IMR-90 (cell line): ENCODE results near the gene ANKS4B. TPM values are rescaled to one million over a fixed set of nuclear protein-coding genes. Genes with fewer than 3 reads are reported as not detected.

Experiments
- ATAC-seq: fragments of 200-7000 bp; cut with Tn5 transposase; 2 replicates; pipeline ENCODE4 v1.9.1; 2020; ENCODE audit warnings: low read depth, mild to moderate bottlenecking, moderate library complexity
- BruUV-seq: library from RNA; stranded (reverse); fragments of 400-500 nt; replicated peaks from 2 replicates; lab custom pipeline; 2021; lab: Mats Ljungman, UMichigan
- CTCF ChIA-PET: fragments of 300-600 bp; formaldehyde crosslinking; extraction: SDS; loops from one replicate; lab custom pipeline; 2021; ENCODE audit warnings: antibody characterized with exemption; lab: Yijun Ruan, JAX
- POLR2A ChIA-PET: fragments of 300-600 bp; sonication (Branson Sonifier 250); formaldehyde crosslinking; loops from one replicate; lab custom pipeline; 2022; ENCODE audit warnings: antibody characterized with exemption; ENCODE audit not compliant: unreplicated experiment; lab: Charles Lee
- DNase-seq: peaks from one replicate; pipeline ENCODE4 v3.0.0; 2013
- H2AFZ ChIP-seq: replicated peaks from 2 replicates; pipeline ENCODE3; 2013; ENCODE audit warnings: low read length, mild to moderate bottlenecking; ENCODE audit not compliant: poor library complexity
- H2AK5ac ChIP-seq: 2 replicates; pipeline ENCODE4 v1.6.1; 2013; ENCODE audit warnings: low read depth, low read length, inconsistent platforms
- H2AK9ac ChIP-seq: replicated peaks from 2 replicates; pipeline ENCODE3; 2013; ENCODE audit warnings: mild to moderate bottlenecking, low read depth, low read length, moderate library complexity; ENCODE audit not compliant: poor library complexity
- H2BK120ac ChIP-seq: 2 replicates; pipeline ENCODE4 v1.6.1; 2013; ENCODE audit warnings: low read depth, low read length, inconsistent platforms
- H2BK15ac ChIP-seq: 3 replicates; pipeline ENCODE4 v1.6.1; 2013; ENCODE audit warnings: low read depth, low read length, inconsistent platforms
- H2BK20ac ChIP-seq: 2 replicates; pipeline ENCODE4 v1.6.1; 2013; ENCODE audit warnings: low read depth, mild to moderate bottlenecking, inconsistent platforms, low read length, moderate library complexity
- H2BK5ac ChIP-seq: 2 replicates; pipeline ENCODE4 v1.6.1; 2013; ENCODE audit warnings: mild to moderate bottlenecking, low read depth, low read length, inconsistent platforms; ENCODE audit not compliant: poor library complexity, severe bottlenecking
- H3K14ac ChIP-seq: replicated peaks from 2 replicates; pipeline ENCODE4 v1.6.1; 2013; ENCODE audit warnings: low read depth, low read length, inconsistent platforms
- H3K18ac ChIP-seq: 2 replicates; pipeline ENCODE4 v1.6.1; 2013; ENCODE audit warnings: low read depth, low read length, control low read depth
- H3K23ac ChIP-seq: 2 replicates; pipeline ENCODE4 v1.6.1; 2013; ENCODE audit warnings: low read depth, low read length, inconsistent platforms
- H3K27ac ChIP-seq: 2 replicates; pipeline ENCODE4 v1.5.1; 2013; ENCODE audit warnings: mild to moderate bottlenecking, control low read depth, low read length; ENCODE audit not compliant: insufficient read depth
- H3K27me3 ChIP-seq: 2 replicates; pipeline ENCODE4 v1.6.1; 2013; ENCODE audit warnings: low read length; ENCODE audit not compliant: control insufficient read depth, insufficient read depth
- H3K36me3 ChIP-seq: 2 replicates; pipeline ENCODE4 v1.6.1; 2013; ENCODE audit warnings: low read length, mixed read lengths; ENCODE audit not compliant: control insufficient read depth, insufficient read depth
- H3K4ac ChIP-seq: 2 replicates; pipeline ENCODE4 v1.6.1; 2013; ENCODE audit warnings: low read depth, low read length, inconsistent platforms
- H3K4me1 ChIP-seq: 2 replicates; pipeline ENCODE4 v1.6.1; 2013; ENCODE audit warnings: low read length, mixed read lengths; ENCODE audit not compliant: control insufficient read depth, insufficient read depth
- H3K4me2 ChIP-seq: 2 replicates; pipeline ENCODE4 v1.6.1; 2013; ENCODE audit warnings: low read depth, mild to moderate bottlenecking, control low read depth, low read length, moderate library complexity
- H3K4me3 ChIP-seq: 2 replicates; pipeline ENCODE4 v1.5.1; 2013; ENCODE audit warnings: low read depth, mild to moderate bottlenecking, control low read depth, low read length, moderate library complexity; ENCODE audit not compliant: insufficient read depth
- H3K56ac ChIP-seq: 2 replicates; pipeline ENCODE4 v1.6.1; 2013; ENCODE audit warnings: low read length, inconsistent platforms; ENCODE audit not compliant: insufficient read depth; ENCODE audit errors: extremely low read depth
- H3K79me1 ChIP-seq, 2 experiments: 2 replicates each; pipeline ENCODE4 v1.6.1; 2013; ENCODE audit warnings: low read length in 2 of 2, inconsistent platforms in 1 of 2, low read depth in 1 of 2
- H3K9ac ChIP-seq: 2 replicates; pipeline ENCODE4 v1.6.1; 2013; ENCODE audit warnings: low read depth, low read length, control low read depth
- H3K9me1 ChIP-seq: 2 replicates; pipeline ENCODE4 v1.6.1; 2013; ENCODE audit warnings: low read length, inconsistent platforms; ENCODE audit not compliant: insufficient read depth
- H3K9me3 ChIP-seq: 2 replicates; pipeline ENCODE4 v1.6.1; 2013; ENCODE audit warnings: low read length; ENCODE audit not compliant: control insufficient read depth, insufficient read depth
- H4K20me1 ChIP-seq: 2 replicates; pipeline ENCODE4 v1.6.1; 2013; ENCODE audit warnings: low read length, inconsistent platforms; ENCODE audit not compliant: insufficient read depth
- H4K5ac ChIP-seq: 2 replicates; pipeline ENCODE4 v1.6.1; 2013; ENCODE audit warnings: mild to moderate bottlenecking, low read depth, low read length, control low read depth
- H4K8ac ChIP-seq, 2 experiments: 2 replicates each; pipeline ENCODE4 v1.6.1; 2013; ENCODE audit warnings: low read depth in 2 of 2, low read length in 2 of 2, control low read depth in 1 of 2, inconsistent platforms in 1 of 2
- H4K91ac ChIP-seq: 2 replicates; pipeline ENCODE4 v1.6.1; 2013; ENCODE audit warnings: low read depth, low read length, inconsistent platforms; ENCODE audit not compliant: insufficient read depth
- BHLHE40 ChIP-seq: fragments of 150-350 bp; IDR thresholded peaks from 2 replicates; pipeline ENCODE4 v1.6.1; 2016; ENCODE audit warnings: mild to moderate bottlenecking, low read depth, low read length
- CEBPB ChIP-seq: IDR thresholded peaks from 2 replicates; pipeline ENCODE4 v1.6.1; 2012; ENCODE audit warnings: low read depth, low read length, improper control_type of control experiment
- CHD1 ChIP-seq: IDR thresholded peaks from 2 replicates; pipeline ENCODE4 v1.6.1; 2012; ENCODE audit warnings: low read depth, low read length, improper control_type of control experiment
- CTCF ChIP-seq: conservative IDR thresholded peaks from 2 replicates; pipeline ENCODE4 v1.5.1; 2012; ENCODE audit warnings: mild to moderate bottlenecking, low read depth, low read length, improper control_type of control experiment
- ELK1 ChIP-seq: fragments of 150-350 bp; IDR thresholded peaks from 2 replicates; pipeline ENCODE4 v1.6.1; 2016; ENCODE audit warnings: low read depth, mild to moderate bottlenecking, low read length, moderate library complexity, borderline replicate concordance
- FOS ChIP-seq: fragments of 150-350 bp; IDR thresholded peaks from 2 replicates; pipeline ENCODE4 v1.6.1; 2016; ENCODE audit warnings: low read depth, low read length
- MAFK ChIP-seq: IDR thresholded peaks from 2 replicates; pipeline ENCODE4 v1.6.1; 2012; ENCODE audit warnings: low read depth, low read length, improper control_type of control experiment
- MAZ ChIP-seq: IDR thresholded peaks from 2 replicates; pipeline ENCODE4 v1.6.1; 2012; ENCODE audit warnings: low read depth, mild to moderate bottlenecking, low read length, improper control_type of control experiment, moderate library complexity, borderline replicate concordance
- MXI1 ChIP-seq: IDR thresholded peaks from 2 replicates; pipeline ENCODE4 v1.6.1; 2012; ENCODE audit warnings: low read depth, mild to moderate bottlenecking, low read length, moderate library complexity, borderline replicate concordance
- NFE2L2 ChIP-seq: fragments of 150-350 bp; IDR thresholded peaks from 2 replicates; pipeline ENCODE4 v1.6.1; 2016; ENCODE audit warnings: low read depth, mild to moderate bottlenecking, low read length
- POLR2A ChIP-seq: IDR thresholded peaks from 2 replicates; pipeline ENCODE4 v1.6.1; 2012; ENCODE audit warnings: mild to moderate bottlenecking, low read depth, low read length
- RAD21 ChIP-seq: IDR thresholded peaks from 2 replicates; pipeline ENCODE4 v1.6.1; 2012; ENCODE audit warnings: low read length, improper control_type of control experiment
- RCOR1 ChIP-seq: IDR thresholded peaks from 2 replicates; pipeline ENCODE4 v1.6.1; 2012; ENCODE audit warnings: mild to moderate bottlenecking, low read length, improper control_type of control experiment; ENCODE audit not compliant: insufficient replicate concordance
- RFX5 ChIP-seq: IDR thresholded peaks from 2 replicates; pipeline ENCODE4 v1.8.0; 2012; ENCODE audit warnings: low read depth, mild to moderate bottlenecking, low read length, moderate library complexity
- SMC3 ChIP-seq: fragments of 150-350 bp; IDR thresholded peaks from 2 replicates; pipeline ENCODE4 v1.6.1; 2016; ENCODE audit warnings: low read depth, mild to moderate bottlenecking, antibody characterized with exemption, low read length, moderate library complexity
- WGBS, 2 experiments: methylation state at CpG; one replicate each; pipeline versions ENCODE4 v1.1.5 to v1.1.7; 2013; ENCODE audit warnings: missing lambda C conversion rate in 2 of 2; ENCODE audit not compliant: insufficient read length in 1 of 2; ENCODE audit errors: extremely low coverage in 2 of 2; 5-methylcytosine and 5-hydroxymethylcytosine counted together
- dilution Hi-C: fragments of 300-500 bp; cut with HindIII; formaldehyde crosslinking; loops from one replicate; pipeline ENCODE4 v1.14.3; 2018; ENCODE audit warnings: low sequenced_read_pairs; ENCODE audit not compliant: unreplicated experiment
- in situ Hi-C: fragments of 300-500 bp; cut with MboI; formaldehyde crosslinking; loops from 3 replicates; pipeline ENCODE4 v1.14.3; 2019; ENCODE audit warnings: low sequenced_read_pairs, inconsistent platforms, mixed read lengths
- intact Hi-C: fragments of 100-400 bp; cut with micrococcal nuclease; formaldehyde crosslinking; loops from 2 replicates; pipeline ENCODE4 v1.10.0; 2022
- polyA plus RNA-seq, 3 experiments: library from polyadenylated mRNA; depleted of rRNA; stranded (reverse); fragments of >200 nt; gene quantifications; 2 replicates each; pipeline ENCODE4 v1.2.3, GENCODE V29; 2012; ENCODE audit warnings: low replicate concordance in 1 of 3
- total RNA-seq: library from RNA; depleted of rRNA; stranded (reverse); fragments of >200 nt; gene quantifications from 2 replicates; pipeline ENCODE4 v1.2.3, GENCODE V29; 2012
- TF ChIP-seq, protein P1 (sequence below): fragments of 150-350 bp; IDR thresholded peaks from 2 replicates; pipeline ENCODE4 v1.6.1; 2017; ENCODE audit warnings: mild to moderate bottlenecking, antibody characterized with exemption, low read length, low read depth

The ANKS4B gene
- total and polyA plus RNA-seq, 2 of the 4 experiments (the other 2 are of a cell fraction): not detected

DNA sequence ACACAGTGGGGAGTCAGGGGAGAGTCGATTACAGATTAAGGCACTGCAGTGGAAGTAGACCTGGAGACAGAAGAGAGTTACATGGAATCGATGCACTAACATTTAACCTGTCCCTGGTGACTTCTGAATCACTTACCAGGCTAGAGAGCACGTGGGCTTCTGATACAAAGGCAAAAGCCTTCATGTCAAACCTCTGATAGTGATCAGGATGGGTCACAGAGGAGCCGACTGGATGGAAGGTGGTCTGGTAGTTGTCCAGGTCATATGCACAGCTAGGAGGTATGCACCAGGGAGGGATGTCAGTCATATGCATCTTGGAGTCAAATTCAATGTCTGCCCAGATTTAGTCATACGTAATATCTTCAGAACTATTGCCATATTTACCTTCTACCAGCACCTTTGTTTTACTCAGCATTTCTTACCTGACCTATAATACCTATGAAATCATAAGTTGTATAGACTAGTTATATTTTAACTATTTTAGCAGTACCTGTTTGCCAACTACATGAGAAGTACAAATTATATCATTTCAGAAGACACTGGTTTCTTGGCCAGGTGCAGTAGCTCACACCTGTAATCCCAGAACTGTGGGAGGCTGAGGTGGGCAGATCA is 33.8 kb upstream of the ANKS4B start:
- TF ChIP-seq BHLHE40 (no peak), CEBPB (no peak), RCOR1 (no peak), RAD21 (no peak), RFX5 (no peak), NFE2L2 (no peak), MXI1 (no peak), MAZ (no peak), CHD1 (no peak), MAFK (no peak), POLR2A (no peak), ELK1 (no peak), FOS (no peak), CTCF (no peak), SMC3 (no peak)
- TF ChIP-seq, protein P1, sequence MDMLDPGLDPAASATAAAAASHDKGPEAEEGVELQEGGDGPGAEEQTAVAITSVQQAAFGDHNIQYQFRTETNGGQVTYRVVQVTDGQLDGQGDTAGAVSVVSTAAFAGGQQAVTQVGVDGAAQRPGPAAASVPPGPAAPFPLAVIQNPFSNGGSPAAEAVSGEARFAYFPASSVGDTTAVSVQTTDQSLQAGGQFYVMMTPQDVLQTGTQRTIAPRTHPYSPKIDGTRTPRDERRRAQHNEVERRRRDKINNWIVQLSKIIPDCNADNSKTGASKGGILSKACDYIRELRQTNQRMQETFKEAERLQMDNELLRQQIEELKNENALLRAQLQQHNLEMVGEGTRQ: no peak
- no peak overlapping the region for H3K27ac ChIP-seq
- no peaks in the 10 kb centered on the region for H3K4me1 ChIP-seq
- H2AFZ ChIP-seq: no peak overlapping the region
- no peak overlapping the region for H3K4ac ChIP-seq
- H3K14ac ChIP-seq: no peak overlapping the region
- intact Hi-C loops (no loop called here), in situ Hi-C loops (no loop called here), dilution Hi-C loops (no loop called here)
- no peak overlapping the region for H3K4me3 ChIP-seq
- H3K4me2 ChIP-seq: no peak overlapping the region
- CTCF ChIA-PET: no interaction called here
- no peak overlapping the region for H2AK5ac ChIP-seq
- H3K27me3 ChIP-seq: peaks cover 40% of the 10 kb centered on the region
- H2AK9ac ChIP-seq: no peak overlapping the region
- no peaks in the 10 kb centered on the region for H3K36me3 ChIP-seq
- no peak overlapping the region for H2BK20ac ChIP-seq
- no peak overlapping the region for H2BK120ac ChIP-seq
- no peak overlapping the region for H3K23ac ChIP-seq
- WGBS, 2 experiments: no CpG with 5 or more reads among the region's 5 CpGs
- H3K56ac ChIP-seq: no peak overlapping the region
- BruUV-seq: no TSS peak
- no peak for ATAC-seq
- no peak overlapping the region for H2BK5ac ChIP-seq
- no peak overlapping the region for H4K8ac ChIP-seq
- no peaks in the 10 kb centered on the region for H3K9me1 ChIP-seq
- H3K79me1 ChIP-seq: no peaks in the 10 kb centered on the region
- no peak overlapping the region for H4K91ac ChIP-seq
- H3K9me3 ChIP-seq: no peaks in the 10 kb centered on the region
- no peak for DNase-seq
- POLR2A ChIA-PET: no interaction called here
- H2BK15ac ChIP-seq: no peak overlapping the region
- no peak overlapping the region for H3K18ac ChIP-seq
- no peak overlapping the region for H4K5ac ChIP-seq
- no peaks in the 10 kb centered on the region for H4K20me1 ChIP-seq
- no peak overlapping the region for H3K9ac ChIP-seq
